Activated CD8-positive, alpha-beta memory T cell treated with anti-CD3 and anti-CD28 coated beads, Interleukin-2, amount 10 ng/mL, durations not matched to agents 7 days and 5 days (primary cell): ENCODE measurements around the gene EDEM1. TPM values are rescaled to one million over a fixed set of nuclear protein-coding genes. Genes with fewer than 3 reads are reported as not detected.

Experiments used
- ATAC-seq: fragments of 150-1000 bp; cut with Tn5 transposase; one replicate; pipeline ENCODE4 v1.10.0; 2021; ENCODE audit warnings: moderate library complexity
- CTCF ChIA-PET: fragments of 350-600 bp; sonication (Branson Sonifier 250); formaldehyde crosslinking; loops from one replicate; lab custom pipeline; 2021; ENCODE audit warnings: antibody characterized with exemption; lab: Charles Lee
- DNase-seq: peaks from one replicate; pipeline ENCODE4 v3.0.0-alpha.2; 2020
- H3K27ac Mint-ChIP-seq: one replicate; pipeline ENCODE4 v1.8.0; 2021; ENCODE audit warnings: mild to moderate bottlenecking, mixed read lengths
- H3K27me3 Mint-ChIP-seq: one replicate; pipeline ENCODE4 v1.8.0; 2021; ENCODE audit warnings: mixed read lengths
- H3K36me3 Mint-ChIP-seq: one replicate; pipeline ENCODE4 v1.8.0; 2021; ENCODE audit warnings: mild to moderate bottlenecking, mixed read lengths
- H3K4me1 Mint-ChIP-seq: one replicate; pipeline ENCODE4 v1.8.0; 2021; ENCODE audit warnings: mixed read lengths
- H3K4me3 Mint-ChIP-seq: one replicate; pipeline ENCODE4 v1.8.0; 2021; ENCODE audit warnings: mild to moderate bottlenecking, moderate library complexity, mixed read lengths
- H3K9me3 Mint-ChIP-seq: one replicate; pipeline ENCODE4 v1.8.0; 2022; ENCODE audit warnings: low read depth, mixed read lengths
- total RNA-seq, 2 experiments: library from RNA; stranded (reverse); gene quantifications; one replicate each; pipeline ENCODE4 v1.2.3, GENCODE V29; 2021

Gene EDEM1
- total RNA-seq, 2 experiments from 2014 or later = 79.0 to 119 TPM

- DNase-seq (no peak), ATAC-seq (no peak)
- H3K36me3 Mint-ChIP-seq = peaks cover 36% of the 10 kb centered on the region
- no peaks in the 10 kb centered on the region for H3K27me3 Mint-ChIP-seq
- CTCF ChIA-PET = interaction anchor here (1.1 kb wide), 2 partner anchors 13 to 507 kb away, joined by 3 read pairs; no protein-coding TSS in a partner anchor
- H3K4me3 Mint-ChIP-seq = no peak overlapping the region
- H3K4me1 Mint-ChIP-seq = no peaks in the 10 kb centered on the region
- H3K9me3 Mint-ChIP-seq = no peaks in the 10 kb centered on the region
- no peak overlapping the region for H3K27ac Mint-ChIP-seq
These were observed 30.5 kb downstream of the EDEM1 start for GRCh38 chr3:5217824-5218595.

DNA sequence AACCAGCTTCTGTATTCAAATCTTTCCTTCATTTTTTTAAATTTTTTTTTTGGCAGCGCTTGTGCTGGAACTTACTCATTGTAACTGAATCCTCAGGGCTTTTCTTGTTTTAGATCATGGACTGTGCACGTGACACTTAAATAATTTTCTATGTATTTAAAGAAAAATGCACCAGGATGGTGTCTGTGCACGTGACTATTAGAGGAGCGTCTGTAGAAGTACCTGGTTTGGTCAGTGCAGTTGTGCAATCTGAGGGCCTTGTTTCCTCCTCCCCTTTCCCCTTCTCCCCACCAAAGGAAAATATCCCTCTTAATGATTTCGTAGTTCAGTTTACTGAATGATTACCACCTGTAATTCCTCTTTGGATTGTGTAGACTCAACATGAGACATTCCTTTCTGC is 31.3 kb downstream of the EDEM1 start:
- Mint-ChIP-seq H3K4me3 (no peak overlapping the region), H3K9me3 (no peaks in the 10 kb centered on the region), H3K4me1 (no peaks in the 10 kb centered on the region), H3K36me3 (peaks cover 28% of the 10 kb centered on the region), H3K27ac (no peak overlapping the region), H3K27me3 (no peaks in the 10 kb centered on the region)
- DNase-seq = no peak
- no peak for ATAC-seq
- CTCF ChIA-PET = interaction anchor here (1.1 kb wide), 2 partner anchors 13 to 507 kb away, joined by 3 read pairs; no protein-coding TSS in a partner anchor

DNA sequence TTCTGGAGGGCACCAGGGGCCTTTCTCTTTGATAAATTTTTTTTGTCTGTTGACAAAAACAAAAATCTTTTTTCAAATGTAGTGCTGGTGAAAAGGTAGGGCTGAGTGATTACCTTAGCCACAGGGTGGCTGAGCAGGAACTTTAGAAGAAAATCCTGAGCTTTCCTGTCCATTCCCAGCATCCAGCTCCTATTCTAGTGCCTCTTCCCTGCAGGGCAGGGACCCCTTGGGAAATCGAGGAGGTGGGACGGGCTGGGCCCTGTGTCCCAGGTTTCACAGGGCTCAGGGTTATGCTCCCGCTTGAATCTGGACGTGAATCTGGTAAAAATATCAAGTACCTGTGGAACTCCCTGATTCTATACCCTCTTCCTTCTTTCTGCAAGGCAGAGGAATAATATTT is 31.7 kb downstream of the EDEM1 start:
- H3K27me3 Mint-ChIP-seq = no peaks in the 10 kb centered on the region
- no peaks in the 10 kb centered on the region for H3K4me1 Mint-ChIP-seq
- CTCF ChIA-PET = interaction anchor here (1.1 kb wide), 1 partner anchor 508 kb away, joined by 3 read pairs; no protein-coding TSS in a partner anchor
- DNase-seq (no peak), ATAC-seq (no peak)
- H3K9me3 Mint-ChIP-seq = no peaks in the 10 kb centered on the region
- no peak overlapping the region for H3K4me3 Mint-ChIP-seq
- H3K36me3 Mint-ChIP-seq = peaks cover 24% of the 10 kb centered on the region
- H3K27ac Mint-ChIP-seq = no peak overlapping the region

DNA sequence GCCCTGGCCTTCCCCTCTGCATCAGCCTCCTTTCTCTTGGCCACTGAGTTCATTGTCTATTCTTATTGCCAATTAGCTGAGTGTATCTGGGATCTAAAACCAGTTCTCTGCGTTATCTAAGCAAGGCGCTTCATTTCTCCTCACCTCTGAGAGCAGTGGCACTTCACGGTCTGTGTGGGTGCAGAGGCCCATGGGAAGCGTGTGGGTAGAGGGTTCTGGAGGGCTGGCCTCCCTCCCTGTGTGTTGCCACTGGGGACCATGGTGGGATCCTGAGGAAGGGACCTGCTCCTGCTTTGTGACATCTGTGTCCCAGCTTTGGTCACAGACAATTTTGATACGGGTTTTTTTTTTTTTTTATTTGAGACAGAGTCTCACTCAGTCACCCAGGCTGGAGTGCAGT is 32.7 kb downstream of the EDEM1 start:
- ATAC-seq (no peak), DNase-seq (no peak)
- H3K27ac Mint-ChIP-seq = no peak overlapping the region
- H3K27me3 Mint-ChIP-seq = no peaks in the 10 kb centered on the region
- H3K4me3 Mint-ChIP-seq = no peak overlapping the region
- no peaks in the 10 kb centered on the region for H3K9me3 Mint-ChIP-seq
- CTCF ChIA-PET = no interaction called here
- H3K36me3 Mint-ChIP-seq = peaks cover 19% of the 10 kb centered on the region
- no peaks in the 10 kb centered on the region for H3K4me1 Mint-ChIP-seq

DNA sequence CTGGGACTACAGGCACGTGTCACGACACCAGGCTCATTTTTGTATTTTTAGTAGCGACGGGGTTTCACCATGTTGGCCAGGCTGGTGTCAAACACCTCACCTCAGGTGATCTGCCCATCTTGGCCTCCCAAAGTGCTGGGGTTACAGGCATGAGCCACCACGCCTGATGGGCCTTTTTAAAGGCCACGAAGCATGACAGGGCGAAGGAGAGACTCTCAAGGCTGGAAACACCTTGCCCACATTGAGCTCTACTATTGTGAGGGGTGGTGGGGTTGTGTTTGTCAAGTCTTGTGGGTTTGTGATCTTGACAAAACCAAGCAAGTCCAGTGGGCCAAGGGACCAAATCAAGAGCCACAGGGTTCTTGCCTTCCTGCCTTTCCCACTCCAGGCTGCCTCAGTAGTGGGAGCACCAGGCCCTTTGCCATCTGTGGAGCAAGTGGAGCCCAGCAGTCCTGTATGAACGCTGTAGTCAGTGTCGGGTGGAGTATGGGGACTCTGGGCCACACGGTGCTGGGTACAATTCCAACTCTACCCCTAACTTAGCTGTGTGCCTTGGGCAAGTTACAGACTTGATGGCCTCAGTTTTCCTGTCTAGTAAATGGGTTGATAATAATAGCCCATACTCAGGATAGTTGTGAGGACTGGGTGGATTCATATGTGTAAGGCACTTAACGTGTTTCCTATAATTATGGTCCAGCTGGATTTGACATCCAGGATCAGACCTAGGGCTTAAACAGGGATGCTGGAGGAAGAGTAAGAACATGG is 33.3 kb downstream of the EDEM1 start:
- ATAC-seq = no peak
- CTCF ChIA-PET = interaction anchor here (0.6 kb wide), 1 partner anchor 870 kb away, joined by 3 read pairs; no protein-coding TSS in a partner anchor
- H3K9me3 Mint-ChIP-seq = no peaks in the 10 kb centered on the region
- no peak overlapping the region for H3K4me3 Mint-ChIP-seq
- no peak overlapping the region for H3K27ac Mint-ChIP-seq
- H3K4me1 Mint-ChIP-seq = no peaks in the 10 kb centered on the region
- no peaks in the 10 kb centered on the region for H3K27me3 Mint-ChIP-seq
- peaks cover 13% of the 10 kb centered on the region for H3K36me3 Mint-ChIP-seq
- DNase-seq = no peak

GRCh38 chr3:5221701-5222100 is 34.2 kb downstream of the EDEM1 start:
- Mint-ChIP-seq H3K27me3 (no peaks in the 10 kb centered on the region), H3K36me3 (peaks cover 9% of the 10 kb centered on the region), H3K27ac (no peak overlapping the region), H3K4me1 (no peaks in the 10 kb centered on the region), H3K9me3 (no peaks in the 10 kb centered on the region), H3K4me3 (no peak overlapping the region)
- CTCF ChIA-PET = interaction anchor here (0.6 kb wide), 1 partner anchor 871 kb away, joined by 3 read pairs; no protein-coding TSS in a partner anchor
- DNase-seq = no peak
- ATAC-seq = no peak

- DNase-seq = no peak
- no peaks in the 10 kb centered on the region for H3K9me3 Mint-ChIP-seq
- CTCF ChIA-PET = no interaction called here
- no peak overlapping the region for H3K27ac Mint-ChIP-seq
- H3K27me3 Mint-ChIP-seq = no peaks in the 10 kb centered on the region
- H3K4me1 Mint-ChIP-seq = no peaks in the 10 kb centered on the region
- H3K4me3 Mint-ChIP-seq = no peak overlapping the region
- peaks cover 3% of the 10 kb centered on the region for H3K36me3 Mint-ChIP-seq
- no peak for ATAC-seq
These were observed 34.9 kb downstream of the EDEM1 start for GRCh38 chr3:5222283-5223005.

- Mint-ChIP-seq H3K36me3 (peaks cover under 1% of the 10 kb centered on the region), H3K27me3 (peaks cover 14% of the 10 kb centered on the region), H3K27ac (no peak overlapping the region), H3K9me3 (no peaks in the 10 kb centered on the region), H3K4me3 (no peak overlapping the region), H3K4me1 (no peaks in the 10 kb centered on the region)
- peak; percentile 16 for ATAC-seq
- no peak for DNase-seq
- CTCF ChIA-PET = interaction anchor here (1.1 kb wide), 1 partner anchor 59 kb away, joined by 3 read pairs; no protein-coding TSS in a partner anchor
These were observed 39.3 kb downstream of the EDEM1 start for GRCh38 chr3:5226783-5227182.

- Mint-ChIP-seq H3K9me3 (no peaks in the 10 kb centered on the region), H3K4me1 (no peaks in the 10 kb centered on the region)
These were observed 40.3 kb downstream of the EDEM1 start for GRCh38 chr3:5227812-5228211.

DNA sequence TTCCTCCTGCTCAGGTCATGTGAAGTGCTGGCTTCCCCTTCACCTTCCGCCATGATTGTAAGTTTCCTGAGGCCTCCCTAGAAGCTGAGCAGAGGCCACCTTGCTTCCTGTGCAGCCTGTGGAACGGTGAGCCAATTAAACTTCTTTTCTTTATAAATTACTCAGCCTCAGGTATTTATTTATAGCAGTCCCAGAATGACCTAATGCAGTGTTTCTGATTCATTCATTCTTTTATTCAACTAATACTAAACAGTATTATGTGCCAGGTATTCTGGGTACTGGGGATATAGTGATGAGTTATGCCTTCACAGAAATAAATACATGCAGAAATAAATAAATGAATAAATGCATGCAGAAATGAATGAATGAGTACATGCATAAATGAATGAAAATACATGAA is 41.9 kb downstream of the EDEM1 start:
- DNase-seq = no peak
- ATAC-seq = no peak
- Mint-ChIP-seq H3K36me3 (no peaks in the 10 kb centered on the region), H3K4me1 (no peaks in the 10 kb centered on the region), H3K4me3 (no peak overlapping the region), H3K27ac (no peak overlapping the region), H3K9me3 (no peaks in the 10 kb centered on the region), H3K27me3 (peaks cover 14% of the 10 kb centered on the region)
- CTCF ChIA-PET = no interaction called here

More at GRCh38 chr3:5227812-5228211, 40.3 kb downstream of the EDEM1 start:
- Mint-ChIP-seq H3K36me3 (no peaks in the 10 kb centered on the region), H3K27me3 (peaks cover 14% of the 10 kb centered on the region), H3K4me3 (no peak overlapping the region), H3K27ac (no peak overlapping the region)
- DNase-seq (no peak), ATAC-seq (no peak)
- CTCF ChIA-PET = interaction anchor here (0.6 to 1.1 kb wide), 2 partner anchors 10 to 60 kb away, joined by 3 read pairs; no protein-coding TSS in a partner anchor

GRCh38 chr3:5231074-5231473 is 43.6 kb downstream of the EDEM1 start:
- H3K4me3 Mint-ChIP-seq = no peak overlapping the region
- ATAC-seq = no peak
- no peak for DNase-seq
- no peaks in the 10 kb centered on the region for H3K36me3 Mint-ChIP-seq
- H3K27me3 Mint-ChIP-seq = peaks cover 14% of the 10 kb centered on the region
- CTCF ChIA-PET = no interaction called here
- H3K9me3 Mint-ChIP-seq = no peaks in the 10 kb centered on the region
- no peak overlapping the region for H3K27ac Mint-ChIP-seq
- H3K4me1 Mint-ChIP-seq = no peaks in the 10 kb centered on the region

DNA sequence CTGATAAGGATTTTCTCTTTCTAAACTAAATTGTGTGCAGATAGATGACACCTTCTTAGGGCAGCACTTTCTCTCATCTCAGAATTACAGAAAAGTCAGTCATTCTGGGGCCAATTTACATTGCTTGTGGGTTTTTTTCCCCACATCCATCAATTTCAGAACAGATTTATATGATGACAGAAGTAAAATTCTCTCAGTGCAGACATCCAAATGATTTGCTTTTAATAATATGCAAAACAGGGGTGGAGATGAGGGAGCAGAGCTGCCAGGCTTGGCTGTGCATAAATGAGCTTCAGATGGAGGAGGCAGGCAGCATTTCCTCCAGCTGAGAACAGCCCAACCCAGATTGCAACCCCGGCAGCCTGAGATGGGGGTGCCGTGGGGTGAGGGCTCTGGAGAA is 44.0 kb downstream of the EDEM1 start:
- no peaks in the 10 kb centered on the region for H3K36me3 Mint-ChIP-seq
- DNase-seq (no peak), ATAC-seq (no peak)

GRCh38 chr3:5232570-5232969 is 45.1 kb downstream of the EDEM1 start:
- DNase-seq = no peak
- H3K27me3 Mint-ChIP-seq = peaks cover 13% of the 10 kb centered on the region
- no peak overlapping the region for H3K4me3 Mint-ChIP-seq
- H3K36me3 Mint-ChIP-seq = no peaks in the 10 kb centered on the region
- CTCF ChIA-PET = no interaction called here
- no peaks in the 10 kb centered on the region for H3K4me1 Mint-ChIP-seq
- no peaks in the 10 kb centered on the region for H3K9me3 Mint-ChIP-seq
- H3K27ac Mint-ChIP-seq = no peak overlapping the region
- ATAC-seq = no peak

More for the DNA sequence above, 44.0 kb downstream of the EDEM1 start:
- Mint-ChIP-seq H3K4me1 (no peaks in the 10 kb centered on the region), H3K4me3 (no peak overlapping the region), H3K27ac (no peak overlapping the region), H3K27me3 (peaks cover 14% of the 10 kb centered on the region), H3K9me3 (no peaks in the 10 kb centered on the region)
- CTCF ChIA-PET = no interaction called here
